ENCODE data around the gene GFAP.

GRCh38 chr17:44877121-44877520, 38.2 kb downstream of the GFAP start:
- TF ChIP-seq CTCF (conservative IDR thresholded peaks at IDR 0.05), result no peak
- TF ChIP-seq ZFX (IDR thresholded peaks at IDR 0.05), result no peak
